ENCODE results near the gene CACNA1B. TPM values are rescaled to one million over a fixed set of nuclear protein-coding genes. Genes with fewer than 3 reads are reported as not detected.

Gene CACNA1B
- total RNA-seq, 1 experiment from 2014 or later = 1.7 TPM

DNA sequence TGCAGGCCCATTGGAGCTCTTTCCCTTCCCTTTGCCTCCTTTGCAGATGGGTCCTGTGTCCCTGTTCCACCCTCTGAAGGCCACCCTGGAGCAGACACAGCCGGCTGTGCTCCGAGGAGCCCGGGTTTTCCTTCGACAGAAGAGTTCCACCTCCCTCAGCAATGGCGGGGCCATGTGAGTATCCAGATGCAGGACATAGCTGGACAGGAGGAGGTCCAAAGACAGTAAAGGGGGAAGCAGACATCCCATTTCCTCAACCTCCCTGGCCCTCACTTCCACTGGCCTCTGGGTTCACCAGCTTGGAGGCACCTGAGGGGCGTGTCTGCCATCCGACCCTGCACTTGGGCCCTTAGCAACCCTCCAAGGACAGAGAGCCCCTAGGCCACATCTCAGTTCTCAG lies 237.9 kb downstream of the CACNA1B start (continued):
- TF ChIP-seq, protein P1, sequence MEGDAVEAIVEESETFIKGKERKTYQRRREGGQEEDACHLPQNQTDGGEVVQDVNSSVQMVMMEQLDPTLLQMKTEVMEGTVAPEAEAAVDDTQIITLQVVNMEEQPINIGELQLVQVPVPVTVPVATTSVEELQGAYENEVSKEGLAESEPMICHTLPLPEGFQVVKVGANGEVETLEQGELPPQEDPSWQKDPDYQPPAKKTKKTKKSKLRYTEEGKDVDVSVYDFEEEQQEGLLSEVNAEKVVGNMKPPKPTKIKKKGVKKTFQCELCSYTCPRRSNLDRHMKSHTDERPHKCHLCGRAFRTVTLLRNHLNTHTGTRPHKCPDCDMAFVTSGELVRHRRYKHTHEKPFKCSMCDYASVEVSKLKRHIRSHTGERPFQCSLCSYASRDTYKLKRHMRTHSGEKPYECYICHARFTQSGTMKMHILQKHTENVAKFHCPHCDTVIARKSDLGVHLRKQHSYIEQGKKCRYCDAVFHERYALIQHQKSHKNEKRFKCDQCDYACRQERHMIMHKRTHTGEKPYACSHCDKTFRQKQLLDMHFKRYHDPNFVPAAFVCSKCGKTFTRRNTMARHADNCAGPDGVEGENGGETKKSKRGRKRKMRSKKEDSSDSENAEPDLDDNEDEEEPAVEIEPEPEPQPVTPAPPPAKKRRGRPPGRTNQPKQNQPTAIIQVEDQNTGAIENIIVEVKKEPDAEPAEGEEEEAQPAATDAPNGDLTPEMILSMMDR (IDR thresholded peaks at IDR 0.05 in 2 of 3, conservative IDR thresholded peaks at IDR 0.05 in 1 of 3; ENCODE audit: borderline replicate concordance in 1 of 3, insufficient read depth in 1 of 3, low read depth in 2 of 3, low read length in 2 of 3) = no peak
- TF ChIP-seq ZNF274 (IDR thresholded peaks at IDR 0.05; ENCODE audit: low read depth, low read length) (no peak), SRF (IDR thresholded peaks at IDR 0.05; ENCODE audit: low read depth) (no peak)

DNA sequence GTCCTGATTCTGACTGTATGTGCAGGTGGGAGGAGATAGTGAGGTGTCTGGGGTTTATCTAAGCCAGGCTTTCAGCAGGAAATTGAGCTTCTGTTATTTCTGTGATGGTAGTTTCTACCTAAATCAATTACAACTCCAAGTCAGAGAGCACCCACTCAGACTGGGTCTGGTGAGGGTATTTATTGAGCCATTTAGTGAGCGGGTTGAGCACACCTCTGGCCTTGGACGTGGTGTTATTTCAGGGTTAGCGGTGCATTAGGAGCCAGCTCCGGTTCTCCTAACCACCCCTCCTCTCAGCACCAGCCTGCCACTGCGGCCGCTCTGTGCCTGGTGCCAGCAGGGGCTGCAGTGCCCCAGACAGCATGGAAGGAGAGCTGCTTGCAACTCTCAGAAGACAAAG lies 238.9 kb downstream of the CACNA1B start:
- ChIA-PET CTCF (no interaction called here), POLR2A (no interaction called here), RAD21 (ENCODE audit: low non-redundant PET in 1 of 2, low total read pairs in 2 of 2, uncharacterized antibody in 2 of 2, unreplicated experiment in 2 of 2) (no interaction called here)
- DNase-seq (ENCODE audit: low read depth, low spot score) (no peak), ATAC-seq (no peak)
- no peaks in the 10 kb centered on the region for H3K4me1 ChIP-seq (ENCODE audit: control insufficient read depth in 1 of 2, insufficient read depth in 2 of 2, low read length in 2 of 2)
- H3K9me3 ChIP-seq (ENCODE audit: control insufficient read depth in 1 of 2, insufficient read depth in 1 of 2, low read depth in 1 of 2, low read length in 2 of 2) = no peaks in the 10 kb centered on the region
- H3K79me2 ChIP-seq (ENCODE audit: insufficient read depth, low read length) = no peaks in the 10 kb centered on the region
- H3K36me3 ChIP-seq (ENCODE audit: control insufficient read depth in 1 of 2, insufficient read depth in 2 of 2, low read length in 2 of 2) = no peaks in the 10 kb centered on the region
- H2AFZ ChIP-seq (ENCODE audit: low read depth, low read length, poor library complexity, severe bottlenecking) = no peak overlapping the region
- H3K4me3 ChIP-seq (replicated peaks in 1 of 2; ENCODE audit: low read depth in 1 of 2, low read length in 2 of 2) = no peak overlapping the region
- H4K20me1 ChIP-seq (ENCODE audit: insufficient read depth) = no peaks in the 10 kb centered on the region
- intact Hi-C loops (cut with micrococcal nuclease) = no loop called here
- BruUV-seq (replicated peaks) = no TSS peak
- H3K9ac ChIP-seq (ENCODE audit: low read length) = no peak overlapping the region
- H3K27me3 ChIP-seq (ENCODE audit: insufficient read depth, low read length) = no peaks in the 10 kb centered on the region
- TF ChIP-seq CEBPB (IDR thresholded peaks at IDR 0.05; ENCODE audit: low read depth) = no peak
- TF ChIP-seq, protein P2, sequence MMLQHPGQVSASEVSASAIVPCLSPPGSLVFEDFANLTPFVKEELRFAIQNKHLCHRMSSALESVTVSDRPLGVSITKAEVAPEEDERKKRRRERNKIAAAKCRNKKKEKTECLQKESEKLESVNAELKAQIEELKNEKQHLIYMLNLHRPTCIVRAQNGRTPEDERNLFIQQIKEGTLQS (IDR thresholded peaks at IDR 0.05) = no peak
- TF ChIP-seq, protein P3, sequence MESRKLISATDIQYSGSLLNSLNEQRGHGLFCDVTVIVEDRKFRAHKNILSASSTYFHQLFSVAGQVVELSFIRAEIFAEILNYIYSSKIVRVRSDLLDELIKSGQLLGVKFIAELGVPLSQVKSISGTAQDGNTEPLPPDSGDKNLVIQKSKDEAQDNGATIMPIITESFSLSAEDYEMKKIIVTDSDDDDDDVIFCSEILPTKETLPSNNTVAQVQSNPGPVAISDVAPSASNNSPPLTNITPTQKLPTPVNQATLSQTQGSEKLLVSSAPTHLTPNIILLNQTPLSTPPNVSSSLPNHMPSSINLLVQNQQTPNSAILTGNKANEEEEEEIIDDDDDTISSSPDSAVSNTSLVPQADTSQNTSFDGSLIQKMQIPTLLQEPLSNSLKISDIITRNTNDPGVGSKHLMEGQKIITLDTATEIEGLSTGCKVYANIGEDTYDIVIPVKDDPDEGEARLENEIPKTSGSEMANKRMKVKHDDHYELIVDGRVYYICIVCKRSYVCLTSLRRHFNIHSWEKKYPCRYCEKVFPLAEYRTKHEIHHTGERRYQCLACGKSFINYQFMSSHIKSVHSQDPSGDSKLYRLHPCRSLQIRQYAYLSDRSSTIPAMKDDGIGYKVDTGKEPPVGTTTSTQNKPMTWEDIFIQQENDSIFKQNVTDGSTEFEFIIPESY (IDR thresholded peaks at IDR 0.05; ENCODE audit: extremely low read depth, insufficient replicate concordance, low read length) = no peak
- no peak for TF ChIP-seq JUND (IDR thresholded peaks at IDR 0.05)
- no peak for TF ChIP-seq SIN3A (IDR thresholded peaks at IDR 0.05; ENCODE audit: low read depth)
- no peak for TF ChIP-seq SP1 (IDR thresholded peaks at IDR 0.05; ENCODE audit: low read depth)
- no peak for TF ChIP-seq YY1 (IDR thresholded peaks at IDR 0.05; ENCODE audit: extremely low read depth, insufficient replicate concordance, low read depth, low read length)
- no peak for TF ChIP-seq ZFX (IDR thresholded peaks at IDR 0.05)
- H3K9me2 ChIP-seq (ENCODE audit: insufficient read depth) = no peaks in the 10 kb centered on the region
- H3K4me2 ChIP-seq (ENCODE audit: low read length) = no peak overlapping the region
- H3K27ac ChIP-seq (ENCODE audit: low read depth, low read length) = no peak overlapping the region
